Mesothelial cell of epicardium (in vitro differentiated cells): ENCODE data around the gene SPON2. TPM values are rescaled to one million over a fixed set of nuclear protein-coding genes. Genes with fewer than 3 reads are reported as not detected.

Experiments
- total RNA-seq: library from RNA; stranded (reverse); gene quantifications from 3 replicates; pipeline ENCODE4 v1.2.1, GENCODE V29; 2021

SPON2 gene
- total RNA-seq, 1 donor from 2014 or later = 56.4 TPM

Other genes starting within 250 kb of the SPON2 start
- gene GAK, start 240.3 kb downstream of the SPON2 start, total RNA-seq = 113 to 114 TPM (median 114 TPM) in 3 replicates
- 25.5 to 32.5 TPM (median 28.0 TPM) in 3 replicates for gene TMEM175, start 240.1 kb downstream of the SPON2 start, total RNA-seq
- gene DGKQ, start 199.0 kb downstream of the SPON2 start, total RNA-seq = 15.2 to 16.2 TPM (median 15.6 TPM) in 3 replicates
- gene IDUA, start 185.5 kb downstream of the SPON2 start, total RNA-seq = 63.3 to 68.6 TPM (median 65.8 TPM) in 3 replicates
- gene SLC26A1, start 179.2 kb downstream of the SPON2 start, total RNA-seq = 0.23 to 0.63 TPM (median 0.38 TPM) in 3 replicates
- 35.2 to 37.7 TPM (median 37.4 TPM) in 3 replicates for gene FGFRL1, start 161.0 kb downstream of the SPON2 start, total RNA-seq
- 10.9 to 15.6 TPM (median 13.4 TPM) in 3 replicates for gene RNF212, start 59.0 kb downstream of the SPON2 start, total RNA-seq
- 186 to 194 TPM (median 192 TPM) in 3 replicates for gene CTBP1, start 76.5 kb upstream of the SPON2 start, total RNA-seq
- 73.4 to 78.2 TPM (median 74.7 TPM) in 3 replicates for gene MAEA, start 117.3 kb upstream of the SPON2 start, total RNA-seq
- gene UVSSA, start 174.6 kb upstream of the SPON2 start, total RNA-seq = 62.9 to 65.9 TPM (median 63.1 TPM) in 3 replicates
- gene NKX1-1, start 233.9 kb upstream of the SPON2 start, total RNA-seq = not detected in 3 replicates